OCI-LY7 (cell line): ENCODE results near the gene CALR. TPM values are rescaled to one million over a fixed set of nuclear protein-coding genes. Genes with fewer than 3 reads are reported as not detected.
"Not testable (repeated sequence)": the region's sequence is repeated elsewhere in the genome, so short reads cannot be mapped to it uniquely, and the experiment has no call there.

Experiments
- BruUV-seq: library from RNA; stranded (reverse); fragments of 400-500 nt; replicated peaks from 2 replicates; lab custom pipeline; 2021; lab: Mats Ljungman, UMichigan
- CTCF ChIA-PET: fragments of 300-600 bp; sonication (Branson Sonifier 250); formaldehyde crosslinking; loops from one replicate; lab custom pipeline; 2022; ENCODE audit warnings: antibody characterized with exemption; ENCODE audit not compliant: unreplicated experiment; lab: Charles Lee
- POLR2A ChIA-PET: fragments of 300-600 bp; sonication (Branson Sonifier 250); formaldehyde crosslinking; loops from one replicate; lab custom pipeline; 2022; ENCODE audit warnings: antibody characterized with exemption; lab: Charles Lee
- DNase-seq: peaks from one replicate; pipeline ENCODE4 v3.0.0-alpha.2; 2015; ENCODE audit warnings: low spot score
- H2AFZ ChIP-seq: fragments of 200-600 bp; sonication (generic), shearing (Covaris generic); 2 replicates; pipeline ENCODE4 v1.6.1; 2014; ENCODE audit warnings: mild to moderate bottlenecking, antibody characterized with exemption, low read length, moderate library complexity
- H3K27ac ChIP-seq: fragments of 200-600 bp; sonication (generic); 2 replicates; pipeline ENCODE4 v1.5.1; 2014; ENCODE audit warnings: mixed run types, low read depth, mild to moderate bottlenecking, moderate library complexity, low read length, inconsistent platforms; ENCODE audit not compliant: poor library complexity, severe bottlenecking
- H3K36me3 ChIP-seq: fragments of 200-600 bp; sonication (generic); 2 replicates; pipeline ENCODE4 v1.6.1; 2014; ENCODE audit warnings: mild to moderate bottlenecking, antibody characterized with exemption, low read length, moderate library complexity, mixed read lengths; ENCODE audit not compliant: insufficient read depth
- H3K4me1 ChIP-seq: fragments of 200-600 bp; sonication (generic); 2 replicates; pipeline ENCODE4 v1.5.1; 2014; ENCODE audit warnings: mild to moderate bottlenecking, low read length; ENCODE audit not compliant: insufficient read depth, poor library complexity, severe bottlenecking
- H3K4me2 ChIP-seq: fragments of 200-600 bp; sonication (generic); 2 replicates; pipeline ENCODE4 v1.6.1; 2014; ENCODE audit warnings: mild to moderate bottlenecking, low read length
- H3K4me3 ChIP-seq: fragments of 200-600 bp; sonication (generic); 2 replicates; pipeline ENCODE4 v1.5.1; 2014; ENCODE audit warnings: mild to moderate bottlenecking, low read depth, low read length; ENCODE audit not compliant: poor library complexity, severe bottlenecking
- H3K79me2 ChIP-seq: fragments of 200-600 bp; sonication (generic); 2 replicates; pipeline ENCODE4 v1.6.1; 2016; ENCODE audit warnings: low read depth, mild to moderate bottlenecking, low read length, moderate library complexity, mixed read lengths; ENCODE audit not compliant: insufficient read depth
- H3K9me2 ChIP-seq: fragments of 200-600 bp; sonication (generic); 2 replicates; pipeline ENCODE4 v1.6.1; 2016; ENCODE audit warnings: mild to moderate bottlenecking, low read length, mixed read lengths; ENCODE audit not compliant: insufficient read depth
- H3K9me3 ChIP-seq: fragments of 200-600 bp; sonication (generic); 2 replicates; pipeline ENCODE4 v1.6.1; 2014; ENCODE audit warnings: mild to moderate bottlenecking, mixed run types, low read length, mixed read lengths
- H4K20me1 ChIP-seq: fragments of 200-600 bp; sonication (generic); 2 replicates; pipeline ENCODE4 v1.6.1; 2014; ENCODE audit warnings: mild to moderate bottlenecking, antibody characterized with exemption, low read length, moderate library complexity, mixed read lengths; ENCODE audit not compliant: insufficient read depth
- EZH2phosphoT487 ChIP-seq: fragments of 200-600 bp; sonication (generic); IDR thresholded peaks from 2 replicates; pipeline ENCODE4 v1.6.1; 2018; ENCODE audit warnings: low read depth, borderline replicate concordance, mild to moderate bottlenecking, mixed run types, antibody characterized with exemption, low read length, moderate library complexity, mixed read lengths
- intact Hi-C: fragments of 100-400 bp; cut with micrococcal nuclease; formaldehyde crosslinking; loops from one replicate; pipeline ENCODE4 v1.10.0; 2022; ENCODE audit not compliant: unreplicated experiment
- total RNA-seq, 2 experiments: library from RNA; depleted of rRNA in 1 of 2; stranded (reverse); fragments of >200 nt in 1 of 2; shearing (Covaris generic) in 1 of 2; gene quantifications; 2 replicates each; pipeline ENCODE4 v1.2.3, GENCODE V29; 2014 to 2022
- TF ChIP-seq, protein P1 (sequence below): fragments of 200-600 bp; sonication (generic); conservative IDR thresholded peaks from 2 replicates; pipeline ENCODE4 v1.5.1; 2014; ENCODE audit warnings: mild to moderate bottlenecking, antibody characterized with exemption, low read length, moderate library complexity, mixed read lengths

CALR gene
- total RNA-seq, 2 experiments from 2014 or later = 581 to 1,039 TPM

DNA sequence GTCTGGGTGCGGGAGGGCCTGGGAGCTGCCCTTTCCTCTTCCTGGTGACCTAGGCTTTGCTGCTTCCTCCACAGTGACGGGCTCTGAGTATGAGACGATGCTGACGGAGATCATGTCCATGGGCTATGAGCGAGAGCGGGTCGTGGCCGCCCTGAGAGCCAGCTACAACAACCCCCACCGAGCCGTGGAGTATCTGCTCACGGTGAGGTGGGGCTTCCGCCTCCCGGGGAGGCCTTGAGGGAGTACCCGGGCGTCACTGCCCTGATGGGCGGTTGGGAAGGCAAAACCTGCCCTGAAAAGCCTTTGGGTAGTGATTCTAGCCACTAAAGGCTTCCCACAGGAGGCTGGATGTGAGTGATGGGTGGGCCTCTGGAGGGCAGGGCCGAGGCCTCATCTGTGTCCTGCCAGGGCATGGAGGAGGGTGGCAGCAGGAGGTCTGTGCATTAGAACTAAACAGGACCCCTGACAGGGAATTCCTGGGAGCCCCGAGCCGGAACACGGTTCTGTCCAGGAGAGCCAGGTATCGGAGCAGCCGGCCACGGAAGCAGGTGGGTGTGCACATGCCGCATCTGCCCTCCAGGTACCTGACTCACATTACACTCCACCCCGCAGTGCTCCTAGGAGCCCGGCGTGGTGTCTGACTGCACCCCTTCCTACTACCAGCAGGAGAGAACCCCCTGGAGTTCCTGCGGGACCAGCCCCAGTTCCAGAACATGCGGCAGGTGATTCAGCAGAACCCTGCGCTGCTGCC, 10.4 kb downstream of the CALR start:
- Histone ChIP-seq H3K9me2 (no peaks in the 10 kb centered on the region), H3K9me3 (no peaks in the 10 kb centered on the region), H3K27ac (no peak overlapping the region), H3K79me2 (peaks cover 20% of the 10 kb centered on the region), H2AFZ (no peak overlapping the region), H3K4me3 (no peak overlapping the region), H3K4me1 (peaks cover 36% of the 10 kb centered on the region), H3K4me2 (no peak overlapping the region), H3K36me3 (peaks cover 89% of the 10 kb centered on the region), H4K20me1 (0 out of 2 replicates have a peak, but pooled peaks cover 10% of the 10 kb centered on the region)
- CTCF ChIA-PET = no interaction called here
- no peak for DNase-seq
- no peak for TF ChIP-seq EZH2phosphoT487
- TF ChIP-seq, protein P1, sequence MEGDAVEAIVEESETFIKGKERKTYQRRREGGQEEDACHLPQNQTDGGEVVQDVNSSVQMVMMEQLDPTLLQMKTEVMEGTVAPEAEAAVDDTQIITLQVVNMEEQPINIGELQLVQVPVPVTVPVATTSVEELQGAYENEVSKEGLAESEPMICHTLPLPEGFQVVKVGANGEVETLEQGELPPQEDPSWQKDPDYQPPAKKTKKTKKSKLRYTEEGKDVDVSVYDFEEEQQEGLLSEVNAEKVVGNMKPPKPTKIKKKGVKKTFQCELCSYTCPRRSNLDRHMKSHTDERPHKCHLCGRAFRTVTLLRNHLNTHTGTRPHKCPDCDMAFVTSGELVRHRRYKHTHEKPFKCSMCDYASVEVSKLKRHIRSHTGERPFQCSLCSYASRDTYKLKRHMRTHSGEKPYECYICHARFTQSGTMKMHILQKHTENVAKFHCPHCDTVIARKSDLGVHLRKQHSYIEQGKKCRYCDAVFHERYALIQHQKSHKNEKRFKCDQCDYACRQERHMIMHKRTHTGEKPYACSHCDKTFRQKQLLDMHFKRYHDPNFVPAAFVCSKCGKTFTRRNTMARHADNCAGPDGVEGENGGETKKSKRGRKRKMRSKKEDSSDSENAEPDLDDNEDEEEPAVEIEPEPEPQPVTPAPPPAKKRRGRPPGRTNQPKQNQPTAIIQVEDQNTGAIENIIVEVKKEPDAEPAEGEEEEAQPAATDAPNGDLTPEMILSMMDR = no peak
- no TSS peak for BruUV-seq
- intact Hi-C loops = no loop called here
- POLR2A ChIA-PET = no interaction called here

- POLR2A ChIA-PET = no interaction called here
- Histone ChIP-seq H3K9me2 (no peaks in the 10 kb centered on the region), H3K4me2 (no peak overlapping the region), H3K36me3 (peaks cover 89% of the 10 kb centered on the region), H3K4me3 (no peak overlapping the region), H3K27ac (no peak overlapping the region), H3K9me3 (no peaks in the 10 kb centered on the region), H2AFZ (no peak overlapping the region), H3K79me2 (peaks cover 23% of the 10 kb centered on the region), H3K4me1 (peaks cover 36% of the 10 kb centered on the region), H4K20me1 (0 out of 2 replicates have a peak, but pooled peaks cover 10% of the 10 kb centered on the region)
- intact Hi-C loops = no loop called here
- CTCF ChIA-PET = no interaction called here
- no peak for TF ChIP-seq EZH2phosphoT487
- TF ChIP-seq, protein P1 = no peak
- DNase-seq = no peak
- no TSS peak for BruUV-seq
Measured at GRCh38 chr19:12949363-12950283, 11.2 kb downstream of the CALR start.

DNA sequence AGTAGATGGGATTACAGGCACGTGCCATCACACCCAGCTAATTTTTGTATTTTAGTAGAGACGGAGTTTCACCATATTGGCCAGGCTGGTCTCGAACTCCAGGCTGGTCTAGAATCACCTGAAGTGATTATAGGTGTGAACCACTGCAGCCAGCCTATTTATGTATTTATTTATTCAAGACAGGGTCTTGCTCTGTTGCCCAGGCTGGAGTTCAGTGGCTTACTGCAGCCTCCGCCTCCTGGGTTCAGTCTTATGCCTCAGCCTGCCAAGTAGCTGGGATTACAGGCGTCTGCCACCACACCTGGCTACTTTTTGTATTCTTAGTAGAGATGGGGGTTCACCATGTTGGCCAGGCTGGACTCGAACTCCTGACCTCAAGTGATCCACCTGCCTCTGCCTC, 13.6 kb downstream of the CALR start:
- H3K9me2 ChIP-seq, H3K4me2 ChIP-seq, POLR2A ChIA-PET, DNase-seq, H3K27ac ChIP-seq, BruUV-seq, intact Hi-C loops, H2AFZ ChIP-seq, H4K20me1 ChIP-seq, H3K4me3 ChIP-seq, CTCF ChIA-PET, H3K9me3 ChIP-seq: not testable (repeated sequence)
- Histone ChIP-seq H3K79me2 (peaks cover 34% of the 10 kb centered on the region), H3K36me3 (peaks cover 83% of the 10 kb centered on the region), H3K4me1 (peaks cover 39% of the 10 kb centered on the region)
